HEK293 (cell line): ENCODE data around the gene C2CD2.

ENCODE experiments used
- CTCF ChIA-PET: fragments of 350-600 bp; formaldehyde crosslinking; extraction: SDS; loops from one replicate; lab custom pipeline; 2021; ENCODE audit warnings: antibody characterized with exemption; lab: Yijun Ruan, JAX
- POLR2A ChIA-PET: fragments of 300-600 bp; formaldehyde crosslinking; extraction: SDS; loops from one replicate; lab custom pipeline; 2020; ENCODE audit warnings: antibody characterized with exemption, inconsistent platforms; lab: Yijun Ruan, JAX
- H3K27ac ChIP-seq: fragments of 200-500 bp; sonication (Bioruptor generic); 2 replicates; pipeline ENCODE4 v1.5.1; 2014; ENCODE audit warnings: low read depth, low read length, control low read depth, inconsistent platforms; ENCODE audit errors: extremely low read depth
- H3K36me3 ChIP-seq, 2 experiments: fragments of 200-500 bp in 1 of 2; sonication (Bioruptor generic) in 1 of 2; 1 replicate in 1 of 2; 2 replicates in 1 of 2; pipeline ENCODE4 v1.5.1; 2014 to 2017; ENCODE audit warnings: inconsistent platforms in 2 of 2, low read length in 2 of 2; ENCODE audit not compliant: control insufficient read depth in 2 of 2, insufficient read depth in 1 of 2
- H3K4me1 ChIP-seq: fragments of 200-500 bp; sonication (Bioruptor generic); 2 replicates; pipeline ENCODE4 v1.5.1; 2014; ENCODE audit warnings: mild to moderate bottlenecking, low read length, inconsistent platforms; ENCODE audit not compliant: control insufficient read depth, insufficient read depth
- H3K4me3 ChIP-seq: 2 replicates; pipeline ENCODE4 v1.5.1; 2011; ENCODE audit warnings: low read depth, mild to moderate bottlenecking, control low read depth, low read length, moderate library complexity
- H3K9me3 ChIP-seq: fragments of 200-500 bp; sonication (Bioruptor generic); 2 replicates; pipeline ENCODE4 v1.5.1; 2014; ENCODE audit warnings: low read depth, low read length, inconsistent platforms; ENCODE audit not compliant: control insufficient read depth, insufficient read depth
- ZBTB21 ChIP-seq: fragments of 450-650 bp; formaldehyde crosslinking; IDR thresholded peaks from 2 replicates; pipeline ENCODE4 v1.5.1; 2017; ENCODE audit warnings: missing biosample characterization, missing genetic modification characterization
- ZNF19 ChIP-seq: fragments of 450-650 bp; formaldehyde crosslinking; IDR thresholded peaks from 2 replicates; pipeline ENCODE4; 2016; ENCODE audit warnings: missing biosample characterization, missing genetic modification characterization, low read depth
- ZNF248 ChIP-seq: fragments of 450-650 bp; formaldehyde crosslinking; IDR thresholded peaks from 2 replicates; pipeline ENCODE4 v1.5.1; 2017; ENCODE audit warnings: missing biosample characterization, missing genetic modification characterization
- ZNF266 ChIP-seq: fragments of 450-650 bp; formaldehyde crosslinking; IDR thresholded peaks from 2 replicates; pipeline ENCODE4 v1.5.1; 2016; ENCODE audit warnings: missing biosample characterization, missing genetic modification characterization, low read depth
- ZNF311 ChIP-seq: fragments of 450-650 bp; formaldehyde crosslinking; IDR thresholded peaks from 2 replicates; pipeline ENCODE4 v1.5.1; 2017; ENCODE audit warnings: missing biosample characterization, missing genetic modification characterization, borderline replicate concordance
- ZNF354C ChIP-seq: fragments of 450-650 bp; formaldehyde crosslinking; IDR thresholded peaks from 2 replicates; pipeline ENCODE4 v1.5.1; 2016; ENCODE audit warnings: missing biosample characterization, missing genetic modification characterization, low read depth, borderline replicate concordance
- ZNF366 ChIP-seq: fragments of 450-650 bp; formaldehyde crosslinking; conservative IDR thresholded peaks from 2 replicates; pipeline ENCODE4 v1.5.1; 2016; ENCODE audit warnings: missing biosample characterization, missing genetic modification characterization
- ZNF596 ChIP-seq: fragments of 450-650 bp; IDR thresholded peaks from 2 replicates; pipeline ENCODE4 v1.5.0; 2018; ENCODE audit warnings: missing biosample characterization, mild to moderate bottlenecking, missing genetic modification characterization, moderate library complexity
- TF ChIP-seq, protein P1 (sequence below): fragments of 450-650 bp; formaldehyde crosslinking; IDR thresholded peaks from 2 replicates; pipeline ENCODE4 v1.5.1; 2016; ENCODE audit warnings: missing biosample characterization, missing genetic modification characterization
- TF ChIP-seq, protein P2 (sequence below): fragments of 450-650 bp; formaldehyde crosslinking; IDR thresholded peaks from 2 replicates; pipeline ENCODE4 v1.5.1; 2016; ENCODE audit warnings: missing biosample characterization, missing genetic modification characterization
- TF ChIP-seq, protein P3 (sequence below): fragments of 450-650 bp; formaldehyde crosslinking; IDR thresholded peaks from 2 replicates; pipeline ENCODE4 v1.5.1; 2016; ENCODE audit warnings: missing biosample characterization, missing genetic modification characterization

C2CD2 gene

DNA sequence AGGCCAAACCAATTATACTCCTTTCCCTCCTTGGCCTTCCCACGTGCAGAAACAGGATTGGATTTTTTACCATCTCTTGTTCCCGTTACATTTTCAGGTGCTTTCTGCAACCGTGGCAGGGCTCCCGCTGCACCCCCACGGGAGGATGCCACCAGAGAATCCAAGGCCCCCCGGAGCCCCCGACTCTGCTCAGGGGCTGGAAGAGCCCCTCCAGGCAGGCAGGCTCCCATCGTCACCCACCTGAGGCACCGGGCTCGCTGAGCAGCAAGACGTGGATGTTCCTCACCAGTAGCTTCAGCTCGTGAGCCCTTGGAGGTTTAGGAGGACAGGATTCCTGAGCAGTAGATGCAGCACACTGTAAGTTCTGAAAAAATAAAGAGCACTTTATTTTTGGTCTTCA, 39.5 kb downstream of the C2CD2 start:
- Histone ChIP-seq H3K36me3 (peaks cover 5 to 13% of the 10 kb centered on the region in 2 experiments; a peak in 2 of 3 replicates), H3K4me3 (no peak overlapping the region), H3K27ac (no peak overlapping the region), H3K4me1 (no peaks in the 10 kb centered on the region), H3K9me3 (no peaks in the 10 kb centered on the region)
- ChIA-PET POLR2A (no interaction called here), CTCF (interaction anchor here (0.6 kb wide), 1 partner anchor 31 kb away, joined by 4 read pairs; no protein-coding TSS in a partner anchor)
- TF ChIP-seq ZNF248 (tag by site-specific recombination) (no peak), ZNF311 (tag by site-specific recombination) (no peak), ZNF596 (tag by site-specific recombination) (no peak), ZNF266 (tag by site-specific recombination) (no peak), ZBTB21 (tag by site-specific recombination) (no peak), ZNF366 (tag by site-specific recombination) (no peak)
- TF ChIP-seq, protein P1, sequence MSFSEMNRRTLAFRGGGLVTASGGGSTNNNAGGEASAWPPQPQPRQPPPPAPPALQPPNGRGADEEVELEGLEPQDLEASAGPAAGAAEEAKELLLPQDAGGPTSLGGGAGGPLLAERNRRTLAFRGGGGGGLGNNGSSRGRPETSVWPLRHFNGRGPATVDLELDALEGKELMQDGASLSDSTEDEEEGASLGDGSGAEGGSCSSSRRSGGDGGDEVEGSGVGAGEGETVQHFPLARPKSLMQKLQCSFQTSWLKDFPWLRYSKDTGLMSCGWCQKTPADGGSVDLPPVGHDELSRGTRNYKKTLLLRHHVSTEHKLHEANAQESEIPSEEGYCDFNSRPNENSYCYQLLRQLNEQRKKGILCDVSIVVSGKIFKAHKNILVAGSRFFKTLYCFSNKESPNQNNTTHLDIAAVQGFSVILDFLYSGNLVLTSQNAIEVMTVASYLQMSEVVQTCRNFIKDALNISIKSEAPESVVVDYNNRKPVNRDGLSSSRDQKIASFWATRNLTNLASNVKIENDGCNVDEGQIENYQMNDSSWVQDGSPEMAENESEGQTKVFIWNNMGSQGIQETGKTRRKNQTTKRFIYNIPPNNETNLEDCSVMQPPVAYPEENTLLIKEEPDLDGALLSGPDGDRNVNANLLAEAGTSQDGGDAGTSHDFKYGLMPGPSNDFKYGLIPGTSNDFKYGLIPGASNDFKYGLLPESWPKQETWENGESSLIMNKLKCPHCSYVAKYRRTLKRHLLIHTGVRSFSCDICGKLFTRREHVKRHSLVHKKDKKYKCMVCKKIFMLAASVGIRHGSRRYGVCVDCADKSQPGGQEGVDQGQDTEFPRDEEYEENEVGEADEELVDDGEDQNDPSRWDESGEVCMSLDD (tag by site-specific recombination), result no peak

DNA sequence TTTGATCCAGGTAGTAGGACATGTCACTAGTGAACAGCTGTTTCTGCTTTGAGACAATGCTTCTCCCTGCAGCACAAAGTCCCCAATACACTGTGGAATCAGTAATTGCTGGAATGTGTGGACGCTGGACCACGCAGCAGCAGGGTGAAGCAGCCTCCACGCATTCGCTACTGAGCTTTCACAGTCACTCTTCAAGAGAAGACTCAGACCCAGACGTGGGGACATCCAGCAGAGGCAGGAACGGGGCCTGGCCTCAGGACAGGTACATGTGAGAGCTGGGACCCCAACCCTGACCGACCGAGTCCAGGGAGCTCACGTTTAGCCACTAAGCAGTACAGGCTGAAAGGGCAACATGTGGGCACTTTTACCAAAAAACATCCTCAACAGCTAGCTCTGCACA, 40.6 kb downstream of the C2CD2 start:
- H3K36me3 ChIP-seq, result peaks cover 5 to 13% of the 10 kb centered on the region in 2 experiments; a peak in 2 of 3 replicates
- ChIA-PET CTCF (no interaction called here), POLR2A (no interaction called here)
- no peaks in the 10 kb centered on the region for H3K9me3 ChIP-seq
- H3K4me1 ChIP-seq, result no peaks in the 10 kb centered on the region
- TF ChIP-seq, protein P2, sequence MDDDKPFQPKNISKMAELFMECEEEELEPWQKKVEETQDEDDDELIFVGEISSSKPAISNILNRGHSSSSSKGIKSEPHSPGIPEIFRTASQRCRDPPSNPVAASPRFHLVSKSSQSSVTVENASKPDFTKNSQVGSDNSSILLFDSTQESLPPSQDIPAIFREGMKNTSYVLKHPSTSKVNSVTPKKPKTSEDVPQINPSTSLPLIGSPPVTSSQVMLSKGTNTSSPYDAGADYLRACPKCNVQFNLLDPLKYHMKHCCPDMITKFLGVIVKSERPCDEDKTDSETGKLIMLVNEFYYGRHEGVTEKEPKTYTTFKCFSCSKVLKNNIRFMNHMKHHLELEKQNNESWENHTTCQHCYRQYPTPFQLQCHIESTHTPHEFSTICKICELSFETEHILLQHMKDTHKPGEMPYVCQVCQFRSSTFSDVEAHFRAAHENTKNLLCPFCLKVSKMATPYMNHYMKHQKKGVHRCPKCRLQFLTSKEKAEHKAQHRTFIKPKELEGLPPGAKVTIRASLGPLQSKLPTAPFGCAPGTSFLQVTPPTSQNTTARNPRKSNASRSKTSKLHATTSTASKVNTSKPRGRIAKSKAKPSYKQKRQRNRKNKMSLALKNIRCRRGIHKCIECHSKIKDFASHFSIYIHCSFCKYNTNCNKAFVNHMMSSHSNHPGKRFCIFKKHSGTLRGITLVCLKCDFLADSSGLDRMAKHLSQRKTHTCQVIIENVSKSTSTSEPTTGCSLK (tag by site-specific recombination), result no peak
- TF ChIP-seq, protein P3, sequence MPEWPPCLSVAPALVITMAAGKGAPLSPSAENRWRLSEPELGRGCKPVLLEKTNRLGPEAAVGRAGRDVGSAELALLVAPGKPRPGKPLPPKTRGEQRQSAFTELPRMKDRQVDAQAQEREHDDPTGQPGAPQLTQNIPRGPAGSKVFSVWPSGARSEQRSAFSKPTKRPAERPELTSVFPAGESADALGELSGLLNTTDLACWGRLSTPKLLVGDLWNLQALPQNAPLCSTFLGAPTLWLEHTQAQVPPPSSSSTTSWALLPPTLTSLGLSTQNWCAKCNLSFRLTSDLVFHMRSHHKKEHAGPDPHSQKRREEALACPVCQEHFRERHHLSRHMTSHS (tag by site-specific recombination), result no peak
- no peak for TF ChIP-seq ZNF354C (tag by site-specific recombination)
- H3K27ac ChIP-seq, result no peak overlapping the region
- H3K4me3 ChIP-seq, result no peak overlapping the region

DNA sequence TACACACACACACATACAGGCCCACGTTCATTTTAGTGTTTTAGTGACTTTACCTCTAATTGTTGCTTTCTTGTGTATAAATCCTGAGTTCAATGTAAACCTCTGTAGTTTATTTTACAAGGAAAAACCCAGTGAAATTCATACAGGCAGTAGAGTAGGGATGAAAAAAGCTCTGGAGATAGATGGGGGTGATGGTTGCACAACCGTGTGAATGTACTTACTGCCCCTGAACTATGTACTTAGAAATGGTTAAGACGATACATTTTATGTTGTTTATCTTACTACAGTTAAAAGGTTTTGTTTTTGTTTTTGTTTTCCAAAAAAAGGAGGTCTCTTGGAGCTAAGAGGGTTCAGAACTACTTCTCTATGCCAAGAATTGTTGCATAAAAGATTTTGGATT, 45.0 kb downstream of the C2CD2 start:
- peaks cover 0 to 13% of the 10 kb centered on the region in 2 experiments; a peak in 1 of 3 replicates for H3K36me3 ChIP-seq
- H3K4me3 ChIP-seq, result no peak overlapping the region
- CTCF ChIA-PET, result interaction anchor here (0.8 to 1.1 kb wide), 2 partner anchors 11 to 300 kb away, joined by 3 read pairs; no protein-coding TSS in a partner anchor
- H3K27ac ChIP-seq, result no peak overlapping the region
- POLR2A ChIA-PET, result no interaction called here
- no peak for TF ChIP-seq ZNF19
- TF ChIP-seq, all 188 proteins: peak for 0
- H3K4me1 ChIP-seq, result no peaks in the 10 kb centered on the region
- H3K9me3 ChIP-seq, result no peaks in the 10 kb centered on the region
